ENCODE data around the gene RSPH10B.
"Not testable (repeated sequence)": the region's sequence is repeated elsewhere in the genome, so short reads cannot be mapped to it uniquely, and the experiment has no call there.

RSPH10B gene

GRCh38 chr7:6007386-6007785 is 36.9 kb upstream of the RSPH10B start:
- no peak overlapping the region for H3K4me3 ChIP-seq (replicated peaks; ENCODE audit: low read depth, low read length)
- no peak for DNase-seq (ENCODE audit: extremely low read depth, low read depth)
- no peak for TF ChIP-seq CTCF (IDR thresholded peaks at IDR 0.05; ENCODE audit: low read depth, low read length, missing control alignments)

- TF ChIP-seq CTCF (IDR thresholded peaks at IDR 0.05; ENCODE audit: low read depth, low read length, missing control alignments): peak; percentile 62
- DNase-seq (ENCODE audit: extremely low read depth, low read depth): no peak
- no peak overlapping the region for H3K4me3 ChIP-seq (replicated peaks; ENCODE audit: low read depth, low read length)
These were observed 26.8 kb upstream of the RSPH10B start for GRCh38 chr7:5997210-5997808.

- not testable (repeated sequence) for H3K4me3 ChIP-seq (replicated peaks; ENCODE audit: low read depth, low read length); DNase-seq (ENCODE audit: extremely low read depth, low read depth)
These were observed 16.6 kb upstream of the RSPH10B start for GRCh38 chr7:5987061-5987460.

GRCh38 chr7:5979680-5980314 is 9.3 kb upstream of the RSPH10B start:
- H3K4me3 ChIP-seq (replicated peaks; ENCODE audit: low read depth, low read length); DNase-seq (ENCODE audit: extremely low read depth, low read depth): not testable (repeated sequence)

GRCh38 chr7:5973580-5973979 is 3.1 kb upstream of the RSPH10B start:
- DNase-seq (ENCODE audit: extremely low read depth, low read depth); H3K4me3 ChIP-seq (replicated peaks; ENCODE audit: low read depth, low read length): not testable (repeated sequence)

GRCh38 chr7:5963810-5964209 is 6.7 kb downstream of the RSPH10B start:
- H3K4me3 ChIP-seq (replicated peaks; ENCODE audit: low read depth, low read length); DNase-seq (ENCODE audit: extremely low read depth, low read depth): not testable (repeated sequence)

GRCh38 chr7:5963205-5963604 is 7.3 kb downstream of the RSPH10B start:
- H3K4me3 ChIP-seq (replicated peaks; ENCODE audit: low read depth, low read length); DNase-seq (ENCODE audit: extremely low read depth, low read depth): not testable (repeated sequence)

GRCh38 chr7:5934945-5935450 is 35.5 kb downstream of the RSPH10B start:
- not testable (repeated sequence) for DNase-seq (ENCODE audit: extremely low read depth, low read depth)

GRCh38 chr7:5931905-5932644 is 38.4 kb downstream of the RSPH10B start:
- DNase-seq (ENCODE audit: extremely low read depth, low read depth); H3K4me3 ChIP-seq (replicated peaks; ENCODE audit: low read depth, low read length): not testable (repeated sequence)

More at GRCh38 chr7:5934945-5935450, 35.5 kb downstream of the RSPH10B start:
- H3K4me3 ChIP-seq (replicated peaks; ENCODE audit: low read depth, low read length): not testable (repeated sequence)

- not testable (repeated sequence) for DNase-seq (ENCODE audit: extremely low read depth, low read depth); H3K4me3 ChIP-seq (replicated peaks; ENCODE audit: low read depth, low read length)
These were observed 39.2 kb downstream of the RSPH10B start for GRCh38 chr7:5931250-5931649.

GRCh38 chr7:5930290-5930689 is 40.2 kb downstream of the RSPH10B start:
- DNase-seq (ENCODE audit: extremely low read depth, low read depth); H3K4me3 ChIP-seq (replicated peaks; ENCODE audit: low read depth, low read length): not testable (repeated sequence)

GRCh38 chr7:5926263-5926870 is 44.1 kb downstream of the RSPH10B start:
- not testable (repeated sequence) for DNase-seq (ENCODE audit: extremely low read depth, low read depth); H3K4me3 ChIP-seq (replicated peaks; ENCODE audit: low read depth, low read length)

GRCh38 chr7:5924630-5925029 is 45.9 kb downstream of the RSPH10B start:
- H3K4me3 ChIP-seq (replicated peaks; ENCODE audit: low read depth, low read length); DNase-seq (ENCODE audit: extremely low read depth, low read depth): not testable (repeated sequence)

- not testable (repeated sequence) for DNase-seq (ENCODE audit: extremely low read depth, low read depth); H3K4me3 ChIP-seq (replicated peaks; ENCODE audit: low read depth, low read length)
These were observed 46.3 kb downstream of the RSPH10B start for GRCh38 chr7:5924180-5924579.

GRCh38 chr7:5916529-5916928 is 54.0 kb downstream of the RSPH10B start:
- not testable (repeated sequence) for DNase-seq (ENCODE audit: extremely low read depth, low read depth); H3K4me3 ChIP-seq (replicated peaks; ENCODE audit: low read depth, low read length)

- not testable (repeated sequence) for DNase-seq (ENCODE audit: extremely low read depth, low read depth); H3K4me3 ChIP-seq (replicated peaks; ENCODE audit: low read depth, low read length)
These were observed 61.7 kb downstream of the RSPH10B start for GRCh38 chr7:5908835-5909234.

All from HFF-Myc (cell line).